NOMO-1 (cell line): Measurements from ENCODE around the gene CPSF4L.
"Not testable (repeated sequence)": the region's sequence is repeated elsewhere in the genome, so short reads cannot be mapped to it uniquely, and the experiment has no call there.

Experiments used
- DNase-seq, 2 experiments: peaks; one replicate each; lab custom pipeline; 2025; ENCODE audit not compliant: unreplicated experiment in 2 of 2; lab: John Stamatoyannopoulos, UW

The CPSF4L gene, protein sequence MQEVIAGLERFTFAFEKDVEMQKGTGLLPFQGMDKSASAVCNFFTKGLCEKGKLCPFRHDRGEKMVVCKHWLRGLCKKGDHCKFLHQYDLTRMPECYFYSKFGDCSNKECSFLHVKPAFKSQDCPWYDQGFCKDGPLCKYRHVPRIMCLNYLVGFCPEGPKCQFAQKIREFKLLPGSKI

DNA sequence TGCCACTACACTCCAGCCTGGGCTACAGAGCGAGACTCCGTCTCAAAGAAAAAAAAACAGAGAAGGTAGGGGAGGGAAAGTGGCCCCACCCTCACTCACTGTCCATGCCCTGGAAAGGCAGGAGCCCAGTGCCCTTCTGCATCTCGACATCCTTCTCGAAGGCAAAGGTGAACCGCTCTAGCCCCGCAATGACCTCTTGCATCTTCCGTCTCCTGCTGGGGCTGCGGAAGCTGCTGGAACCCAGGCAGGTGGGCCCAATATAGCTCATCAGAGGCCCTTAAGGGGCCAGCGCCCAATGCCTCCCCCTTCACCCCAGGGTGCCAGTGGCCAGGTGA lies at the start of gene CPSF4L:
Gene CPSF4L, minus strand, starts transcription at position 264 of the 335 bp plus-strand sequence. Its CDS starts 62 bp downstream, at position 202.
- DNase-seq = peak; percentile 31 to 72

DNA sequence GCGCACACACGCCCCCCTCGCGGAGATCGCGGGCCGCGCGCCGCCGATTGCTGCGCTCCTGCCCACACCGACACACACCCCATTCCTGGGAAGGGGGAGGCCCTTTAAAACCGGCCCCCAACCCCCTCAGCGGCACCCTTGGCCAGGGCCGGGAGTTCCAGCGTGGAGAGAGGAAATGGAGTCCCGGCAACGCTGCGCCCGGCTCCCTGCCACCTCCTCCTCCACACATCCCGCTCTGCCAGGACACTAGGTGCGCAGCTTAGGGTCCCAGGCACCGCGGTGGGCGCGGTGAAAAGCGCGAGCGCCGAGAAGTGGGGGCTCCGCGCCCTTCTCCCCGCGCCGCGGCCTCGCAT lies 49.7 kb upstream of the CPSF4L start:
- DNase-seq = no peak

DNA sequence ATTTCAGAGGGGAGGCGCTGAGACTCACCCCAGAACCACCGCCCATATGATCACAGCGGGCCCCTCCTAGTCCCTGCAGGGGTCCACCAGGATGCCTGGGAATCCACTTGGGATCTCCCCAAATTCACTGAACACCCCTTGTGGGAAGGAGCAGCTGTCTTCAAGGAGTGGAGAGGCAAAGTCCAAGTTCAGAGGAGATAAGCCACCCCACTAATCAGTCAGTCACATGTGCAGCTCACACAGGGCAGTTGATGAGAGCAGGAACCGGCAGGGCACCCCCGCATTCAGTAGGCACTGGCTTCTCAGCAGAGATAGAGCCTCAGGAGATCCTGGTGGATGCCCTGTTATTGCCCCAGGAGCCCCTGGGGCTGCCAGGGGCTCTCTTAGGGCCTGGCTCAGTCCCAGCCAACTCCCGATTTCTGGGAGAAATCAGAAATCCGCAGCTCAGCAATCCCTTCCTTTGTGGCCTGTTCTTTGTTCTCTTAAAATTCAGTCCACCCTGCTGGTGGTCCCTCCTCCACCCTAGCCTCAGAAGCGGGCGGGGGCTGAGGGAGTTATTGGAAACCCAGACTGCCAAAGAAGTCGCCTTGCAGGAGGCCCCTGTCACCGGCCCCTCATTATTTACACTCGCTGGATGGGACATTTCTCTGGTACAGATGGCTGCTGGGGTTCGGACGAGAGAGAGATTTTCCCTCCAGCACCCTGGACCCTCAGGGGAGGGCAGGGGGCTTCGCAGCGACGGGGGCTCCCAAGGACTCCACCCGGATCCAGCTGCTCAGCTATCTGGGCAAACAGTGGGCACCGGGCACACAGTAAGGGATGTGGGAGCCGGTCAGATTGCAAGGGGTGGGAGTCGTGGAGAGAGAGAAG lies 48.3 kb upstream of the CPSF4L start:
- no peak for DNase-seq

GRCh38 chr17:73308959-73309358 lies 47.3 kb upstream of the CPSF4L start:
- not testable (repeated sequence) for DNase-seq

DNA sequence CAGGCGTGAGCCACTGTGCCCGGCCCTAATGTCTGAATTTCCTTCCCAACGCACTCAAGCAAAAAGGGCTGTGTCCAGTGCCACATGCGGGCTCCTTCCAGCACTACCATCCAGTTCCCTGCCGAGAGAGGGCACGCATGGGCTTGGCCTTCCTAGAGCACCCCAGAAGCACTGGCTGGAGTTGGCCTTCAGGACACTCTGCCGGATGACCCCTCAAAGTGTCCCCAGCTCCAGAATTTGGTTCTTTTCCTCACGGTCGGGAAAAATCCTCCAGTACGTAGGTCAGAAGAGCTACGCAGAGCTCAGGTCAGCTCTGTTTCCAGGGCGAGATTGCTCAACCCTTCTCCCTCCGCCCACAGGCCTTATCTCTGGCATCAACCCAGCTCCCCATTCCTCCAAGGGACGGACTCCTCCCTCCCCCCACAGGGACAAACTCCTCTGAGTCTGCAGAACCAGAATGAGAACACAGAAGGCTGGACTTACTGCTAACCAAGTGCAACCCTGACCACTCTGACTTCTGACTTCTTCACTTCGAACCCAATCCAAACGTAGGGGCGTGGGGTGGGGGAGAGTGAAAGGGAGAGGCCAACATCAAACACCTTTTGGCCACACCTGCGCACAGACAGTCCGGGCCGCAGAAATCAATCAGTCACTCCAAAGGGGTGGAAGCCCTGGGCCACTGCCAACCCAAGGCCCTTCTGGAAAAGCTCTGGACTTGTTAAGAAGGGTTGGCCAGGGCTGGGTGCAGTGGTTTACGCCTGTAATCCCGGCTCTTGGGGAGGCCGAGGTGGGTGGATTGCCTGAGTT lies 46.5 kb upstream of the CPSF4L start:
- DNase-seq = no peak

DNA sequence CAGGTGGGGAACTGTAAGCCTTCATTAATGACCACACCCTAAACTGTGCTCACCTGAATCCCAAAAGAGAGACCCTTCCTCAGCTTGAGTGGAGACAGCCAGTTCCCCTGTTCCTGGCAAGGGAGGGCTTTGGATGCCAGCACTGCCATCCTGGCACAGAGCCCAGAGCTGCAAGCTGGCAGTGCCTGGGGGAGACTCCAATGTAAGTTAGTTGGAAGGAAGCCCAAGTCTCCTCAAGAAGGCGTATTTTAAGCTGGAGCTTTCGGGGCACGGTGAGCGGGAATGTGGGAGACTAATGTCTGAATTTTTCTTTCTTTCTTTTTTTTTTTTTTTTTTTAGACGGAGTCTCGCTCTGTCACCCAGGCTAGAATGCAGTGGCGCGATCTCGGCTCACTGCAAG lies 45.5 kb upstream of the CPSF4L start:
- no peak for DNase-seq

GRCh38 chr17:73305845-73306836 lies 44.5 kb upstream of the CPSF4L start:
- no peak for DNase-seq

- DNase-seq = no peak
Measured at GRCh38 chr17:73304971-73305812, 43.5 kb upstream of the CPSF4L start.

GRCh38 chr17:73304438-73304837 lies 42.8 kb upstream of the CPSF4L start:
- no peak for DNase-seq

- no peak for DNase-seq
Measured at GRCh38 chr17:73302189-73302588, 40.5 kb upstream of the CPSF4L start.

GRCh38 chr17:73301369-73301768 lies 39.7 kb upstream of the CPSF4L start:
- no peak for DNase-seq

GRCh38 chr17:73300392-73300791 lies 38.7 kb upstream of the CPSF4L start:
- no peak for DNase-seq

GRCh38 chr17:73297934-73298861 lies 36.5 kb upstream of the CPSF4L start:
- no peak for DNase-seq

DNA sequence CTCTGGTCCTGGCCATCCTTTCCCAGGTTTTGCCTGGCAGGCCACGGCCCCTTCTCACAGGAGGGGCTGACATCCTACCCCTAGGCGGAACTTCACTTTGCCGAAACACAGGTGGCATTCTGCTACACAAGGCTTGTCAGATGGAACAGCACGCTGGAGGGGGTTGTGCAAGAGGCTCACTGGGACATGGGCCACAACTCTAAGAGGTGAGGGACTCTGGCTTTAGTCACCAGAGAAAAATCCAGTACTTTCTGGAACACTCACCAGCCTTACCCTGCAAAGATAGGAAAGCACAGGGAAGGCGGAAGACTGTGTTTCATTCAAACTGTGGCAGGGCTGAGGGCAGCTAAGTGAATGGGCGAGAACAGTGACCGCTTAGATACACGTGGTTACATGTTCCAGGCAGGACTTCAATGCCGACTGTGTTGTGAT lies 31.8 kb upstream of the CPSF4L start:
- no peak for DNase-seq

- DNase-seq = no peak
Measured at GRCh38 chr17:73293031-73293430, 31.4 kb upstream of the CPSF4L start.

DNA sequence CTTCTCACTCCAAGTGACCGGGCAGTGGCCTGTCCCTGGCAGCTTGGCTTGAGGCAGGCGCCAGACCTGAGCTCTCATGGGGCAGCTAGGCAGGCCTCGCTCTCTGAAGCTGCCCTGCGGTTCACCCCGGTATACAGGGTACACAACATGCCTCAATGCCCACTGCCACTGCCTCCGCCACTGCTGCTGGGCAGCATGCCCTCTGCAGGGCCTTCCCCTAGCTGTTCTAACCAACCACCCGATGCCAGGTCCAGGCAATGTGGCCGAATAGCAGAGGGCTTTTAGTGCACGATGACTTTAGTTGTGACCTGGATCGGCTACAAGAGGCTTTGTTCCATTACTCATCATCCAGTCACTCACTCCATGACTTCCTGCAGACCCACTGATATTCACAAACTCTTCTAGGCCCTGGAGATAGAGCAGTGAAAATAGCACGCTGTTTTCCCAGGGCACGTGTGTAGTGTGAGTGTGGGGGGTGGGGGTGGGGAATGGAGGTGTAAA lies 30.4 kb upstream of the CPSF4L start:
- no peak for DNase-seq

GRCh38 chr17:73291260-73291801 lies 29.7 kb upstream of the CPSF4L start:
- DNase-seq = peak; percentile 79 to 80
